Hepatocyte (in vitro differentiated cells): Measurements from ENCODE around the gene KCNJ3.

Experiments used
- EZH2 ChIP-seq: fragments of 200-600 bp; sonication (generic); IDR thresholded peaks from 2 replicates; pipeline ENCODE4 v1.6.1; 2016; ENCODE audit warnings: antibody characterized with exemption, mild to moderate bottlenecking, borderline replicate concordance
- TF ChIP-seq, protein P1 (sequence below): fragments of 200-600 bp; sonication (generic); IDR thresholded peaks from 2 replicates; pipeline ENCODE4 v1.5.1; 2016; ENCODE audit warnings: antibody characterized with exemption, mild to moderate bottlenecking; ENCODE audit not compliant: poor library complexity

DNA sequence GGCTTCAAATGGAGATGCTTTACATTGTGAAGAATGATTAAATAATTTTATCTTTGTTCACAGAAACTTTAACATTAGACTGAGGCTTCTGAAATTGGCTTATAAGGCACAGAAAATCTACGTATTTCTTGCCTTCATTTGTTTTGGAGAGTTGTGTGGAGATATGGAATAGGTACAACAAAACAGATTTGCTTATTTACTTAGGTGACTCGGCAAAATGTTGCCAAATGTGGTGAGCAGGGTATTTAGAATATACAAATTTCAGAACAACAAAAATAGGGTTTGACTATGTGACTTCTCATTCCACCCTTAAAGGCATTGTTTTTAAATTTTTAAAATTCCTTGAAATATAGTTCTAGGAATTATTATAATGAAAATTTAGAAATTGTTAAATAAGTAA lies 134.2 kb downstream of the KCNJ3 start:
- TF ChIP-seq, protein P1, sequence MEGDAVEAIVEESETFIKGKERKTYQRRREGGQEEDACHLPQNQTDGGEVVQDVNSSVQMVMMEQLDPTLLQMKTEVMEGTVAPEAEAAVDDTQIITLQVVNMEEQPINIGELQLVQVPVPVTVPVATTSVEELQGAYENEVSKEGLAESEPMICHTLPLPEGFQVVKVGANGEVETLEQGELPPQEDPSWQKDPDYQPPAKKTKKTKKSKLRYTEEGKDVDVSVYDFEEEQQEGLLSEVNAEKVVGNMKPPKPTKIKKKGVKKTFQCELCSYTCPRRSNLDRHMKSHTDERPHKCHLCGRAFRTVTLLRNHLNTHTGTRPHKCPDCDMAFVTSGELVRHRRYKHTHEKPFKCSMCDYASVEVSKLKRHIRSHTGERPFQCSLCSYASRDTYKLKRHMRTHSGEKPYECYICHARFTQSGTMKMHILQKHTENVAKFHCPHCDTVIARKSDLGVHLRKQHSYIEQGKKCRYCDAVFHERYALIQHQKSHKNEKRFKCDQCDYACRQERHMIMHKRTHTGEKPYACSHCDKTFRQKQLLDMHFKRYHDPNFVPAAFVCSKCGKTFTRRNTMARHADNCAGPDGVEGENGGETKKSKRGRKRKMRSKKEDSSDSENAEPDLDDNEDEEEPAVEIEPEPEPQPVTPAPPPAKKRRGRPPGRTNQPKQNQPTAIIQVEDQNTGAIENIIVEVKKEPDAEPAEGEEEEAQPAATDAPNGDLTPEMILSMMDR = no peak
- TF ChIP-seq EZH2 = no peak
